ENCODE results near the gene DNASE1L1.

DNASE1L1 gene

GRCh38 chrX:154409222-154409871, at the start of gene DNASE1L1:
Gene DNASE1L1, minus strand, starts transcription at chrX:154409254. Its CDS starts 3,686 bp downstream, at chrX:154405568.
- TF ChIP-seq CTCF (IDR thresholded peaks at IDR 0.05; ENCODE audit: low read depth, low read length, missing control alignments) = no peak
- peak within 1 kb of the TSS; percentile 38 for H3K4me3 ChIP-seq (replicated peaks; ENCODE audit: low read depth, low read length)
- DNase-seq (ENCODE audit: extremely low read depth, low read depth) = no peak

GRCh38 chrX:154458116-154458953, 49.3 kb upstream of the DNASE1L1 start, which contains the start of gene PLXNA3:
Gene PLXNA3, plus strand, starts transcription at chrX:154458281. Its CDS starts 1,903 bp downstream, at chrX:154460184.
- no peak for TF ChIP-seq CTCF (IDR thresholded peaks at IDR 0.05; ENCODE audit: low read depth, low read length, missing control alignments)
- no peak for DNase-seq (ENCODE audit: extremely low read depth, low read depth)
- H3K4me3 ChIP-seq (replicated peaks; ENCODE audit: low read depth, low read length) = peak within 1 kb of the TSS; percentile 55

GRCh38 chrX:154457491-154458115, 48.5 kb upstream of the DNASE1L1 start:
- H3K4me3 ChIP-seq (replicated peaks; ENCODE audit: low read depth, low read length) = peak overlapping the region; percentile 36
- TF ChIP-seq CTCF (IDR thresholded peaks at IDR 0.05; ENCODE audit: low read depth, low read length, missing control alignments) = no peak
- no peak for DNase-seq (ENCODE audit: extremely low read depth, low read depth)

- no peak for DNase-seq (ENCODE audit: extremely low read depth, low read depth)
- no peak overlapping the region for H3K4me3 ChIP-seq (replicated peaks; ENCODE audit: low read depth, low read length)
- TF ChIP-seq CTCF (IDR thresholded peaks at IDR 0.05; ENCODE audit: low read depth, low read length, missing control alignments) = no peak
These were observed 43.8 kb upstream of the DNASE1L1 start for GRCh38 chrX:154452823-154453222.

GRCh38 chrX:154450312-154450711, 41.3 kb upstream of the DNASE1L1 start:
- no peak for TF ChIP-seq CTCF (IDR thresholded peaks at IDR 0.05; ENCODE audit: low read depth, low read length, missing control alignments)
- no peak overlapping the region for H3K4me3 ChIP-seq (replicated peaks; ENCODE audit: low read depth, low read length)
- no peak for DNase-seq (ENCODE audit: extremely low read depth, low read depth)

GRCh38 chrX:154449618-154450017, 40.6 kb upstream of the DNASE1L1 start:
- no peak overlapping the region for H3K4me3 ChIP-seq (replicated peaks; ENCODE audit: low read depth, low read length)
- TF ChIP-seq CTCF (IDR thresholded peaks at IDR 0.05; ENCODE audit: low read depth, low read length, missing control alignments) = no peak
- no peak for DNase-seq (ENCODE audit: extremely low read depth, low read depth)

Measured in HFF-Myc (cell line).